Measurements from ENCODE around the gene SNX27. TPM values are rescaled to one million over a fixed set of nuclear protein-coding genes. Genes with fewer than 3 reads are reported as not detected.
"Not testable (repeated sequence)": the region's sequence is repeated elsewhere in the genome, so short reads cannot be mapped to it uniquely, and the experiment has no call there.

Gene SNX27
- total and polyA plus RNA-seq, 5 donors from 2014 or later, result 10.4 to 25.3 (median 11.8) TPM

GRCh38 chr1:151616505-151616849, 4.6 kb downstream of the SNX27 start:
- Histone ChIP-seq H3K4me1 (ENCODE audit: control insufficient read depth, insufficient read depth, low read length, poor library complexity, severe bottlenecking) (peaks cover 19% of the 10 kb centered on the region), H3K27ac (ENCODE audit: insufficient read depth, low read length, poor library complexity, severe bottlenecking) (no peak overlapping the region)
- peaks cover 4% of the 10 kb centered on the region for H3K36me3 Mint-ChIP-seq

DNA sequence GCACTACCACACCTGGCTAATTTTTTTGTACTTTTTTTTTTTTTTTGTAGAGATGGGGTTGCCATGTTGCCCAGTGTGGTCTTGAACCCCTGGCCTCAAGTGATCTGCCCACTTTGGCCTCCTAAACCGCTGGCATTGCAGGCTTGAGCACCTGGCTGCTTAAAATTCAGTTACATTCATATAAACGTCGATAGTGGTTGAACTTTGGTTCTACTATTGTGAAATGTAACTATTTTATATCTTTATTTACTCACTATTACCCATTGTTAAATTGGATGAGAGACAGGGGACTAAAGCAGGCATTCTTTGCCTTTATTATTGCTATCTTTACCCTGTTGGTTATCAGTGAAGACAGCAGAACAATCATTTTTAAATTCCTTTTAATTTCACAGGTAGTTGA, 6.2 kb downstream of the SNX27 start:
- Histone ChIP-seq H3K27ac (ENCODE audit: insufficient read depth, low read length, poor library complexity, severe bottlenecking) (no peak overlapping the region), H3K9me3 (ENCODE audit: control insufficient read depth in 2 of 2, low read length in 2 of 2) (no peaks in the 10 kb centered on the region), H3K4me3 (ENCODE audit: low read depth, low read length) (no peak overlapping the region), H3K27me3 (ENCODE audit: control insufficient read depth, insufficient read depth, low read length) (no peaks in the 10 kb centered on the region), H3K36me3 (ENCODE audit: control insufficient read depth, insufficient read depth, low read length) (no peaks in the 10 kb centered on the region), H3K4me1 (ENCODE audit: control insufficient read depth, insufficient read depth, low read length, poor library complexity, severe bottlenecking) (peaks cover 16% of the 10 kb centered on the region)
- peaks cover 0 to 2% (median 0%) of the 10 kb centered on the region in 7 donors for H3K9me3 Mint-ChIP-seq
- no peaks in the 10 kb centered on the region for H3K27me3 Mint-ChIP-seq
- H3K4me1 Mint-ChIP-seq, result peaks cover 52 to 72% (median 62%) of the 10 kb centered on the region in 4 donors
- H3K27ac Mint-ChIP-seq, result no peak overlapping the region
- H3K36me3 Mint-ChIP-seq, result peaks cover 4% of the 10 kb centered on the region
- no peak for DNase-seq
- no peak for ATAC-seq (ENCODE audit: low read depth in 2 of 2)
- H3K4me3 Mint-ChIP-seq, result peak overlapping the region in 1 of 4 donors; percentile 59

More at GRCh38 chr1:151616505-151616849, 4.6 kb downstream of the SNX27 start:
- Mint-ChIP-seq H3K27ac (peak overlapping the region in 1 of 3 donors; percentile 56), H3K4me1 (peaks cover 50 to 74% (median 62%) of the 10 kb centered on the region in 4 donors), H3K9me3 (peaks cover 0 to 2% (median 0%) of the 10 kb centered on the region in 7 donors), H3K4me3 (peak overlapping the region in 2 of 4 donors; percentile 4 to 41), H3K27me3 (peaks cover 4% of the 10 kb centered on the region)
- H3K9me3 ChIP-seq (ENCODE audit: control insufficient read depth in 2 of 2, low read length in 2 of 2), result no peaks in the 10 kb centered on the region
- no peaks in the 10 kb centered on the region for H3K36me3 ChIP-seq (ENCODE audit: control insufficient read depth, insufficient read depth, low read length)
- peak overlapping the region; percentile 8 for H3K4me3 ChIP-seq (ENCODE audit: low read depth, low read length)
- no peak for ATAC-seq (ENCODE audit: low read depth in 2 of 2)
- H3K27me3 ChIP-seq (ENCODE audit: control insufficient read depth, insufficient read depth, low read length), result no peaks in the 10 kb centered on the region
- no peak for DNase-seq

DNA sequence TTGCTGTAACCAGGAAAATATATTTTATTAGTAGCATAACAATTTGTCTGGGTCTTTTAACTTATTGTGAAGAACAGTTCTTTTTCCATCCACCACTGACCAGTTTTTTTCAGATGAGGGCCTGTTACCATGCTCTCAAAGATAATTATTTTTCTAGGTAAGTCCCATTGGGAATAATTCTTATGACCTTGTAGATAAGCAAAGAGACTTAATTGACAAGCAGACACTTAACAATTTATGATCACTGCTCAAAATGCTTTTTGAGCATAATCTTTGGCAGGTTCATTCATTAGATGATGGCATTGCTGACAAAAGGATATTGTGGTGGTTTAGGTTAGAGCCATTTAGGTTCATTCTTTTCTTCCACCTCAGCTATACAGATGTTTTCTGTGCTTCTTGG, 6.6 kb downstream of the SNX27 start:
- Histone ChIP-seq H3K9me3 (ENCODE audit: control insufficient read depth in 2 of 2, low read length in 2 of 2) (no peaks in the 10 kb centered on the region), H3K27me3 (ENCODE audit: control insufficient read depth, insufficient read depth, low read length) (no peaks in the 10 kb centered on the region), H3K4me1 (ENCODE audit: control insufficient read depth, insufficient read depth, low read length, poor library complexity, severe bottlenecking) (peaks cover 11% of the 10 kb centered on the region), H3K4me3 (ENCODE audit: low read depth, low read length) (no peak overlapping the region), H3K36me3 (ENCODE audit: control insufficient read depth, insufficient read depth, low read length) (no peaks in the 10 kb centered on the region), H3K27ac (ENCODE audit: insufficient read depth, low read length, poor library complexity, severe bottlenecking) (no peak overlapping the region)
- no peaks in the 10 kb centered on the region for H3K27me3 Mint-ChIP-seq
- no peak overlapping the region for H3K4me3 Mint-ChIP-seq
- H3K9me3 Mint-ChIP-seq, result peaks cover 0 to 2% (median 0%) of the 10 kb centered on the region in 7 donors
- H3K27ac Mint-ChIP-seq, result no peak overlapping the region
- ATAC-seq (ENCODE audit: low read depth in 2 of 2) (no peak), DNase-seq (no peak)
- H3K36me3 Mint-ChIP-seq, result peaks cover 4% of the 10 kb centered on the region
- peaks cover 49 to 69% (median 60%) of the 10 kb centered on the region in 4 donors for H3K4me1 Mint-ChIP-seq

DNA sequence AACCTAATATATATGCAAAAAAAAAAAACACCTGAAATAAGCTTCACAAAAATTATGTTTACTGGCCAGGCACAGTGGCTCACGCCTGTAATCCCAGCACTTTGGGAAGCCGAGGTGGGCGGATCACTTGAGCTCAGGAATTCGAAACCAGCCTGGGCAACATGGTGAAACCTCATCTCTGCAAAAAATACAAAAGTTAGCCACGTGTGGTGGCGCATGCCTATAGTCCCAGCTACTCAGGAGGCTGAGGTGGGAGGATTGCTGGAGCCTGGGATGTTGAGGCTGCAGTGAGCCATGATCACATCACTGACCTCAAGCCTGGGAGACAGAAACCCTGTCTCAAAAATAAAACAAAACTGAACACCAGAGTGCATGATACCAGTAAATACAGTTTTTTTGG, 7.1 kb downstream of the SNX27 start:
- H3K4me1 ChIP-seq (ENCODE audit: control insufficient read depth, insufficient read depth, low read length, poor library complexity, severe bottlenecking); H3K27ac Mint-ChIP-seq: not testable (repeated sequence)

GRCh38 chr1:151619489-151620093, 7.7 kb downstream of the SNX27 start:
- no peak overlapping the region for H3K27ac ChIP-seq (ENCODE audit: insufficient read depth, low read length, poor library complexity, severe bottlenecking)
- no peak for DNase-seq
- Mint-ChIP-seq H3K36me3 (peaks cover 4% of the 10 kb centered on the region), H3K4me1 (peaks cover 43 to 62% (median 52%) of the 10 kb centered on the region in 4 donors), H3K27me3 (no peaks in the 10 kb centered on the region), H3K27ac (peak overlapping the region; percentile 11 to 37 (median 27)), H3K4me3 (no peak overlapping the region), H3K9me3 (no peaks in the 10 kb centered on the region)
- H3K4me3 ChIP-seq (ENCODE audit: low read depth, low read length), result no peak overlapping the region
- H3K36me3 ChIP-seq (ENCODE audit: control insufficient read depth, insufficient read depth, low read length), result no peaks in the 10 kb centered on the region
- no peaks in the 10 kb centered on the region for H3K27me3 ChIP-seq (ENCODE audit: control insufficient read depth, insufficient read depth, low read length)
- peaks cover 5% of the 10 kb centered on the region for H3K4me1 ChIP-seq (ENCODE audit: control insufficient read depth, insufficient read depth, low read length, poor library complexity, severe bottlenecking)
- no peak for ATAC-seq (ENCODE audit: low read depth in 2 of 2)
- H3K9me3 ChIP-seq (ENCODE audit: control insufficient read depth in 2 of 2, low read length in 2 of 2), result no peaks in the 10 kb centered on the region

More for the DNA sequence above, 7.1 kb downstream of the SNX27 start:
- H3K27me3 Mint-ChIP-seq; H3K4me3 Mint-ChIP-seq; H3K27ac ChIP-seq (ENCODE audit: insufficient read depth, low read length, poor library complexity, severe bottlenecking); DNase-seq; H3K9me3 ChIP-seq (ENCODE audit: control insufficient read depth in 2 of 2, low read length in 2 of 2); H3K36me3 ChIP-seq (ENCODE audit: control insufficient read depth, insufficient read depth, low read length); H3K27me3 ChIP-seq (ENCODE audit: control insufficient read depth, insufficient read depth, low read length); H3K36me3 Mint-ChIP-seq; H3K9me3 Mint-ChIP-seq; ATAC-seq (ENCODE audit: low read depth in 2 of 2); H3K4me3 ChIP-seq (ENCODE audit: low read depth, low read length): not testable (repeated sequence)
- H3K4me1 Mint-ChIP-seq, result peaks cover 45 to 66% (median 55%) of the 10 kb centered on the region in 4 donors

- DNase-seq, result no peak
- no peak for ATAC-seq (ENCODE audit: low read depth in 2 of 2)
- Histone ChIP-seq H3K9me3 (ENCODE audit: control insufficient read depth in 2 of 2, low read length in 2 of 2) (no peaks in the 10 kb centered on the region), H3K4me3 (ENCODE audit: low read depth, low read length) (no peak overlapping the region), H3K27me3 (ENCODE audit: control insufficient read depth, insufficient read depth, low read length) (no peaks in the 10 kb centered on the region), H3K36me3 (ENCODE audit: control insufficient read depth, insufficient read depth, low read length) (no peaks in the 10 kb centered on the region), H3K27ac (ENCODE audit: insufficient read depth, low read length, poor library complexity, severe bottlenecking) (no peak overlapping the region), H3K4me1 (ENCODE audit: control insufficient read depth, insufficient read depth, low read length, poor library complexity, severe bottlenecking) (peaks cover 5% of the 10 kb centered on the region)
- Mint-ChIP-seq H3K36me3 (peaks cover 4% of the 10 kb centered on the region), H3K27me3 (no peaks in the 10 kb centered on the region), H3K27ac (peak overlapping the region in 2 of 3 donors; percentile 37 to 87), H3K9me3 (no peaks in the 10 kb centered on the region), H3K4me1 (peaks cover 40 to 57% (median 49%) of the 10 kb centered on the region in 4 donors), H3K4me3 (no peak overlapping the region)
These were observed 8.4 kb downstream of the SNX27 start for GRCh38 chr1:151620286-151620685.

DNA sequence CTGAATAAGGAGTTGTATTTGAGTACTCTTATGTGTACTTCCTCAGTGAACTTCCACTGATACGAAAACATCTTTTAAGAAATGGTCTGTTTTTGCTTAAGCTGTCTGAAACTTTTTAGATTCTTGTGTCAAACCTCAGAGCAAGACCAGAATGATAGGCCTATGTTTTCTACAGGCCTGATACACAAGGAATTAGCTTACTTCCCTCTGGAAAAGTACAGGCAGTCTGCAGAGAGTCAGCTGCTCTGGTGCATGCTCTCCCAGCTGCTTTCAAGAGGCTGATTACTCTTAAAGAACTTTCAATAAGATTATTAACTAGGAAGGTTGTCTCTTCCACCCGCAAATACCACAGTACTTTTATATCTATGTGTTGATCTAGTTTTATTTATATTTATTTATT, 9.5 kb downstream of the SNX27 start:
- H3K27ac ChIP-seq (ENCODE audit: insufficient read depth, low read length, poor library complexity, severe bottlenecking), result no peak overlapping the region
- Mint-ChIP-seq H3K4me3 (no peak overlapping the region), H3K4me1 (peaks cover 33 to 47% (median 40%) of the 10 kb centered on the region in 4 donors), H3K27ac (peak overlapping the region in 1 of 3 donors; percentile 37), H3K36me3 (peaks cover 4% of the 10 kb centered on the region), H3K9me3 (no peaks in the 10 kb centered on the region), H3K27me3 (no peaks in the 10 kb centered on the region)
- DNase-seq (no peak), ATAC-seq (ENCODE audit: low read depth in 2 of 2) (no peak)
- no peaks in the 10 kb centered on the region for H3K9me3 ChIP-seq (ENCODE audit: control insufficient read depth in 2 of 2, low read length in 2 of 2)
- peaks cover 5% of the 10 kb centered on the region for H3K4me1 ChIP-seq (ENCODE audit: control insufficient read depth, insufficient read depth, low read length, poor library complexity, severe bottlenecking)
- no peaks in the 10 kb centered on the region for H3K36me3 ChIP-seq (ENCODE audit: control insufficient read depth, insufficient read depth, low read length)
- no peaks in the 10 kb centered on the region for H3K27me3 ChIP-seq (ENCODE audit: control insufficient read depth, insufficient read depth, low read length)
- no peak overlapping the region for H3K4me3 ChIP-seq (ENCODE audit: low read depth, low read length)

DNA sequence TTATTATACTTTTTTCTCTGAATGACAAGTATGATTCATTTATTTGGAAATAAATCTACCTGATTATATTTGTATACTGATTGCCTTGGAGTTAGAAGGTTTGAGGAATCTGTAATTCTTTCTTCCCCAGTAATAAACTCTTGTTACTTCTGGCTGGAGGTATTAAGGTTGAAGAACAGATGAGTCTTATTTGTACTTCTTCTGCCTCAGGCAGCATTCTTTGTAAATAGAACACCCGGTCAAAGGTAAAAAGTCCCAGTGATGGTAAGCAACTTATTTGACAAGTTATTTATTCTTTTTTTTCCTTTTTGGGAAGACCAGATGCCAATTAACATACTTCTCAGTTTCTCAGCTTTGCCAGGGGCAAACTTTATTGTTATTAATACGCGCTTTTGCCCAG, 12.9 kb downstream of the SNX27 start:
- H3K27ac ChIP-seq (ENCODE audit: insufficient read depth, low read length, poor library complexity, severe bottlenecking), result no peak overlapping the region
- DNase-seq, result no peak
- H3K36me3 ChIP-seq (ENCODE audit: control insufficient read depth, insufficient read depth, low read length), result peaks cover 5% of the 10 kb centered on the region
- no peaks in the 10 kb centered on the region for H3K9me3 ChIP-seq (ENCODE audit: control insufficient read depth in 2 of 2, low read length in 2 of 2)
- Mint-ChIP-seq H3K4me1 (peaks cover 21 to 40% (median 24%) of the 10 kb centered on the region in 4 donors), H3K27me3 (no peaks in the 10 kb centered on the region), H3K4me3 (no peak overlapping the region), H3K27ac (no peak overlapping the region), H3K36me3 (peaks cover 11% of the 10 kb centered on the region), H3K9me3 (no peaks in the 10 kb centered on the region)
- no peak for ATAC-seq (ENCODE audit: low read depth in 2 of 2)
- no peak overlapping the region for H3K4me3 ChIP-seq (ENCODE audit: low read depth, low read length)
- no peaks in the 10 kb centered on the region for H3K27me3 ChIP-seq (ENCODE audit: control insufficient read depth, insufficient read depth, low read length)
- peaks cover 5% of the 10 kb centered on the region for H3K4me1 ChIP-seq (ENCODE audit: control insufficient read depth, insufficient read depth, low read length, poor library complexity, severe bottlenecking)

Data from CD4-positive, CD25-positive, alpha-beta regulatory T cell (primary cell).